Left kidney (tissue), 1 donor: ENCODE data around the gene XCL2. TPM values are rescaled to one million over a fixed set of nuclear protein-coding genes. Genes with fewer than 3 reads are reported as not detected.

Experiments
- polyA plus RNA-seq: library from polyadenylated mRNA; unstranded; fragments of 120-200 nt; gene quantifications from one replicate; pipeline ENCODE4 v1.2.1, GENCODE V29; 2013; ENCODE audit not compliant: insufficient read length

Gene XCL2
- polyA plus RNA-seq, 1 donor: not detected

Other genes with a start within 250 kb of the XCL2 start
- gene XCL1, start 32.6 kb upstream of the XCL2 start, polyA plus RNA-seq: not detected
- not detected for gene DPT, start 185.2 kb upstream of the XCL2 start, polyA plus RNA-seq